HG02571 (cell line): ENCODE data around the gene PRLR.
"Not testable (repeated sequence)": the region's sequence is repeated elsewhere in the genome, so short reads cannot be mapped to it uniquely, and the experiment has no call there.

Experiments used
- ATAC-seq: cut with Tn5 transposase; IDR thresholded peaks from one replicate; pipeline ENCODE4 v1.9.1; 2021; ENCODE audit warnings: mild to moderate bottlenecking, moderate library complexity; ENCODE audit not compliant: unreplicated experiment

Gene PRLR

DNA sequence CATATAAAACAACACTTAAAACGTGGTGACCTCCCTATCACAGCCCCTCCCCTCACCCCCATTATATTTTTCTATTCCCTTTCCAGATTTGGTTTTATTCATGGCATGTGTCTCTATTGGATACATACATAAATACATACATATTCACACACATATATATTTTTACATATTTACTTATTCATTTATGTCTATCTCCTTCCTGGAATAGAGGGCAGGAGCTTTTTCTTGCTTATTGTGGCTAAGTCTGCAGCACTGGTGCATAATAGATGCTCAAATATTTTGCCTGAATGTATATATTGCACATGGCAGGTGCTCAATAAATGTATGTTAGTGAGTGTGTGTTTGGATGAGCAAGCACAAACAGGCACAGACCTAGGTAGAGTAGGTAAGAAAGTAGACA lies 185.0 kb downstream of the PRLR start:
- ATAC-seq: no peak

DNA sequence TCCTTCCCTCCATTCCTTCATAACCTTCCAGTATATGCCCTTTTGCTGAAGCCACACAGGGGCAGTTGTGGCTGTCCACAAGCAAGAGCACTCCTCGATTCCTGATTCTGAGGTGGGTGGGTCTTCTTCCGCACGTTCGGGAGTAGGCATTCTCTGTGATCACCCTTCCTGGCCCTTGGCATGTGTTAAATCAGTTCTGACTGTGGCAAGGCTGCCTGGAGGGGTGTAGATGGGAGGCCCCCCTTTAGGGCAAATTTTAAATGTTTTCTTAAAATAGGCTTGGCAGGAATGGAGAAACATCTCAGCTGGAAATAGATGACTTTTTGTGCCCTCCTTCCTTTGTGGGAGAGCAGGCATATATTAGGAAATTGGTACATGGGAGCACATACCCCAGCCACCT lies 185.6 kb downstream of the PRLR start:
- ATAC-seq: no peak

DNA sequence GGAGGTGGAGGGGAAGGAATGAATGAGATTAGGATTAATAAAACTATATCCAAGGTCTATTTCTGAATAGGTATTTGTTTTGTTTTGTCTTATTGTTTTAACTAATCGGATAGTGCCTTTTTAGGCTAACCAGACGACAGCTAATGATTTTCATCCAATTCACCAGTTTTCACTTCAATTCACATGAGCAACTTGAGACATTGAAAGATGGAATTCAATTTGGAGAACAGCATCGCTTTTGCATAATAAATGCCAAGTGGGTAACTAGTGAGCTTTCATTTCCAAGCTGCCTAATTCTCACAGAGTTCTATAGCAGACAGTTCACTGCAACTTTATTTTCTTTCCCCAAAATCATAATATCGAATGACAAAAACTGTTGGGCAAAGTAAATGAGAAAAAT lies 187.5 kb downstream of the PRLR start:
- no peak for ATAC-seq

DNA sequence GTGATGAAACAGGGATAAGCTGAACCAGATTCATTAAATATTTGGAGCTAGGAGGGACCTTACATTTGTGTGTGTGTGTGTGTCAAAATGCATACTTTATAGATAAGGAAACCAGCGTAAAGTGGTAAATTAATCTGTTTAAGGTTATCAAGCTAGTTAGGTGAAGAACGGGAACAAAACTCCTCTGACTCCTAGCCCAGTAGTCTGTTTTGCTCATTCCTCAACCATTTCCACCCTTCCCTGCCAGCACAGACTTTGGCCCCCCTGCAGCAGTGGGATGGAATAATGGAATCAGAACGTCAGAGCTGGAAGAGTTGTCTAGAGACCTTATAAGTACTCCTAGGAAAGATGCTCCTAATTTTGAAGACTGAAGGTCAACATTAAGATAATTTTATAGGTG lies 189.0 kb downstream of the PRLR start:
- ATAC-seq: no peak

DNA sequence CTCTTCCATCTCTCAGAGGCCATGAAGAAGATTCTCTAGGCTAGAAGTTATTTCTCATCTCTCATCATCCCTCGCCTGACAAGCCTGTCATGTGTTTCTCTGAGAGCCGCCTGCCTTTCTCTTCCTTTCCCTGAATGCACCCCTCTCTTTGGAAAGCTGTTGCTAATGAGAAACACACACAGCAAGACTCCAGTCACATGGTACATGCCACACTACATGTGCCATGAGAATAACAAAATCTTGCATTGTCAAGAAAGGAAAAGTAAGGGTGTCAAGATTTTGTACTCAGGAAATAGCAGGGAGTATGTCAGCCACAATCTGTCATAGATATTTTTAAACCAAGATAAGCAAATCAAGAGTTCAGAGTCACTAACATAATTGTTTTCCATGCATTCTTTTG lies 191.4 kb downstream of the PRLR start:
- no peak for ATAC-seq

DNA sequence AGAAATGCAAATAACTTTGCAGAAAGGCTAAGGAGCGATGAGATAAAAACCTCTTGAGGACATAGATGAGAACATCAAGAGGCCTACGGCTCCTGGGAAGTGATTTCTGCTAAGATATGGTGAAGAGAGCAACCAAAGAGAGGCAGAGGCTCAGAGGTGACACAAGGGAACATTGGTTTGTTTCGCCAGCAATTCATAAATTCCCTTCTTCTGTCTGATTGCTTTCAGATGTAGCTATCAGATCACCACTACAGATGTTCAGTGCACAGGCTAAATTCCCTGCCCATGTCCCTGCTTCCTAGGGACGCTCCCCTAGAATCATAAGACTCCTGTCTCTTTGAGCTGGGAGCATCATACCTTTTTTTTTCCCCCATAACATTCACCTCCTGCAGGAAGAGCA lies 193.8 kb downstream of the PRLR start:
- ATAC-seq: no peak

DNA sequence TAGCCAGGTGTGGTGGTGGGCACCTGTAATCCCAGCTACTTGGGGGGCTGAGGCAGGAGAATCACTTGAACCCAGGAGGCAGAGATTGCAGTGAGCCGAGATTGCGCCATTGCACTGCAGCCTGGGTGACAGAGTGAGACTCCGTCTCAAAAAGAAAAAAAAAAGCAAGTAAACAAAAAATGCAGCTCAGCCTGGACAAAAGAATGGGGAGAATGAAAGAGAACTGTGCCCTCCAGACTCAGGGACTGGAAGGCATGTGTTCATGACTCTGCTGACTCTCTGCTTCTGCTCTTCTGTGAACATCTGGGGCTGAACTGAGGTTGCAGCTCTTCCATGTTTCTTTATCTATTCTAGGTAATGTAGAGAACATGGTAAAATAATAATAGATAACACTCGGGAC lies 194.4 kb downstream of the PRLR start:
- ATAC-seq: not testable (repeated sequence)

DNA sequence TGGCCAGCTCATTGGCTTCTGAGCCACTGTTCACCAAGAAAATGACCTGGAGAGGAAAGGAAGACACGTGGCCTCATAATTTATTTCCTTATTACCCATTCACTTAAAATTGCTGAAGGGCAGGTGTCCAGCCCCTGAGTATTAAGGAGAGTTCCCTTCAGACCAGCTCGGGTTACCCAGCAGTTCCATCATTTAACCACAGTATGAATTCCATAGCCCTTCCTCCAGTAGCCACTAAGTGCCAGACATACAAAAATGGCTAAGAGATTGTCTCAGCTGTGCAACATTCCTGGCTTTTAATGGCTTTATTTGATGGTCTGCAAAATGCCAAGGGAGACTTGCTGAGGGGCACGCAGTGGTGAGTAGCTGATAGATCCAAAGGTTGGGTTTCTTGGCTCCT lies 195.0 kb downstream of the PRLR start:
- no peak for ATAC-seq

DNA sequence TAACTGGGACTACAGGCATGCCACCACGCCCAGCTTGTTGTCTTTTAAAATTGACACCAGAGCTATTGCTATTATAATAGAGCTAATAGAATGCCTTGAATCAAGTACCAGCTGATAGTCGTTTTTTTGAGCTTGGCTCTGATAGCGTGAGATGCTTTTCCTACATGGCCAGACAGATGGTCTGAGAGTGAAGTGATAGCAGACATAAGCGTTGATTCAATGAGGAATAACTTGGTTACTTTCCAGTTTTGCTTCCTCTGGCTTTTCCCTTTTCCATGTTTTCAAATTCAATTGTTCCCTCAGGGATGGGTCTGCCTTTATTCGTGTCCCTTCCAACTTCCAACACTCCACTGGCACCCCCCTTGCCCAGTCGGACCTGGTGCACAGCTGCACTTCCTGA lies 197.9 kb downstream of the PRLR start:
- no peak for ATAC-seq

DNA sequence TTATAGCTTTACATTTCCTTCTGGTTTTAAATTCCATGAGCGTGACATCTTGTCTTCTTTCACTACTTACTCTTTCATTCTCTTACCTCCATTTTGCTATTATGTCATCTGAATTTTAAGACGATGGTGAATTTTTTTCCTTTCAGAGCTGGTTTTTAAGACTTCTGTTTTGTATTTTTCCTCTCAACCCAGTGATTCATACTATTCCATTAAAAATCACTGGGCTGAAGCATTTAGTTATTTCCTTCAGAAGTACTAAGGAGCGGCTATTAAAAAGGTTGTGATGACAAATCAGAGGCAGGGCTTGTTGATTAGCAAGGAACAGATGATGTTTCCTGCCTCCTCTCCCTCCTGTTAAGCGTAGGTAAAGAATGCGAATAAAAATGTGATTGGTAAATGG lies 199.0 kb downstream of the PRLR start:
- ATAC-seq: no peak

DNA sequence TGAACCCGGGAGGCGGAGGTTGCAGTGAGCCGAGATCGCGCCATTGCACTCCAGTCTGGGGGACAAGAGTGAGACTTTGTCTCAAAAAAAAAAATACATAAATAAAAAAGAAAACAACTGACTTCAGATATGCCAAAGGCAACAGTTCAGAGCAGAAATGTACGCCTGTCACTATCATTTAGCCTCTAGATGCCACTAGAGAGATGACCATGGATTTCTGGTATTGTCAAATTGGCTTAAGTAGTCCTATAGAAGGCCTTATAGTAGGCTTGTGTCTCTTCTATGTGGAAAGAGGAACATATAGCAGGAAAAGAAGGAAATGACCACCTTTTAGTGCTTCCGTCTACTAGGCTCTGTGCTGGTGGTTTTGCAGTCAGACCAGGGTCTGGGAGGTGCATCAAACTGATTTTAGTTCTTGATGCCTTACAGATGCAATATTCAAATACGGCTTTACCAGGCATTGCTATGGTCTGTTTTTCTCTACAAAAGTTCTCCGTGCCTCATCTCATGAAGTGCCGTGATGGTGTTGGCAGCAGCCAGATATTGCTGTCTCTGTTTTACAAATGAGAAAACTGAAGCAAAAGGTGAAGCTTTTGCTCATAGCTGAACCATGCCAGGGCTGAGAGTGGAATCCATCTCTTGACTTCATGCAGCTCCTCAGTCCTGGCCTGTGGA lies 199.7 kb downstream of the PRLR start:
- ATAC-seq: no peak

DNA sequence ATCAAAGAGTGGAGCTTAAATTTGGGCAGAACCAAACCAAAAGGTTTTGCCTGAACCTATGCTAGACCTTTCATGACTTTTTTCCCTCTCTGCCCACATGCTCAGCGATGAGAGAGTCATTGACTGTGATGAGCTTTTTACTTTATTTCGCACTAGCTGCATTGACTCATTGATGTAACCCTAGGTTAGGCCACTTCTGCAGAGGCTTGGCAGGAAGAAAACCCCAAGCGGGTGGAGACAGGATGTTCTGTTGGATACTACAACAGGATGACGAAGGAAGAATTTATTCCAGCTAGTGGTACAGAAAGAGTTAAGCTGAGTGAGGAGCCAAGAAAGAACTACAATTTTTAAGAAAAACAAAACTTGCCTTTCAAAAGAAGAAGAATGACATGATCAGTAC lies 201.0 kb downstream of the PRLR start:
- no peak for ATAC-seq

DNA sequence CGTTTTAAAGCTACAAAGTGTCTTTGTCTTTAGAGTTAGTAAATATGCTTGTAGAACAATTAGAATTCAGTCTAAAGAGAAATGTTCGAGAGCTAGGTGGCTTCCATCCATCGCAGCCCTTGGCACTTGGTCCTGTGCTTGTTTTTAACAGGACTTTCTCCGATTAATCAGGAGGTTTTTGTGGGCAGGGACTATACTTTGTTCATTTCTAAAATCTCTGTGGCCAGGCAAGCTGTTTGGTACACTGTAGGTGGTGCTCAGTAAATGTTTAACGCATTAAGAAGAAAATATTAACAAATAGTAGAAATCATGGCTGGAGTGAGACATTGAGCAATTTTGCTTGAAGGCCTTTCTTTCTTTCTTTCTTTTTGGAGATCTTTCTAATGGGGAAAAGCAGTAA lies 203.3 kb downstream of the PRLR start:
- no peak for ATAC-seq

DNA sequence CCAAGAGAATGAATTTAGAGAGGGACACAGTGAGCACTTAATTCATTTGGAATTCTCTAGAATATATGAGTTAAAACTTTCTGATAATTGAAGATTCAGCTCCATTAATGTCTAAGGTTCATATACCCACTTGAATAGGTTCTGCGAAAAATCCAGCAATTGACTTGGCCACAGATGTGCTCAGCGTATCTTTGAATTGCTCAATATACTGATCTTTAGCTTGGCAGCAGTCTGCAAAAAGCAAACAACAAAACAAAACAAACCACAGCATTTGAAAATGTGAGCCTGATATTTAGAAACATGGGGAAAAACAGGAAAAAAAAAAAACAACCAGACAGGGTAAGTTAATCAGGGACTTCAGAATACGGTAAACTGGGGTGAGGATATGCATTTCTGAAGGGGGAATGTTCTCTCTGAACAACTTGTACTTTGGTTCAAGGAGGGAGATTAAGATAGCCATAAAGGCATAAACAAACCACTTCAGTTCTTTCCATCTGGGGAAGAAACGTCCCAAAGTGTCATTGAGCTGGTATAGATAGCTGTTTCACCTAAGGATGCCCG lies 203.9 kb downstream of the PRLR start:
- no peak for ATAC-seq

DNA sequence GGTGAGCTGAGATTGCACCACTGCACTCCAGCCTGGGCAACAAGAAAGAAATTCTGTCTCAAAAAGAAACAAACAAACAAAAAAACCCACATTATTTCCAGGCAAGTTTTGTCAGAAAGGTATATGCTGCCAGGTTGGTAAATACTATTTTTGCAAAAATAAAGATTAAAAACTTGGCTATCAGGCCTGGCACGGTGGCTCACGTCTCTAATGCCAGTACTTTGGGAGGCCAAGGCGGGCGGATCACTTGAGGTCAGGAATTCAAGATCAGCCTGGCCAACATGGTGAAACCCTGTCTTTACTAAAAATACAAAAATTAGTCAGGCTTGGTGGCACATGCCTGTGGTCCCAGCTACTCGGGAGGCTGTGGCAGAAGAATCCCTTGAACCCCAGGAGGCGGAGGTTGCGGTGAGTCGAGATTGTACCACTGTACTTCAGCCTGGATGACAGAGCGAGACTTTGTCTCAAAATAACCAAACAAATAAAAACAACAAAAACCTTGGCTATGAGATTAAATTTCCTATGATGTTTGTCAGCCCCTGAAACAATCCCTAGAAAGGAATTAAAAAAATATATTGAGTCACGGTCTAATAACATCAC lies 205.3 kb downstream of the PRLR start:
- no peak for ATAC-seq

DNA sequence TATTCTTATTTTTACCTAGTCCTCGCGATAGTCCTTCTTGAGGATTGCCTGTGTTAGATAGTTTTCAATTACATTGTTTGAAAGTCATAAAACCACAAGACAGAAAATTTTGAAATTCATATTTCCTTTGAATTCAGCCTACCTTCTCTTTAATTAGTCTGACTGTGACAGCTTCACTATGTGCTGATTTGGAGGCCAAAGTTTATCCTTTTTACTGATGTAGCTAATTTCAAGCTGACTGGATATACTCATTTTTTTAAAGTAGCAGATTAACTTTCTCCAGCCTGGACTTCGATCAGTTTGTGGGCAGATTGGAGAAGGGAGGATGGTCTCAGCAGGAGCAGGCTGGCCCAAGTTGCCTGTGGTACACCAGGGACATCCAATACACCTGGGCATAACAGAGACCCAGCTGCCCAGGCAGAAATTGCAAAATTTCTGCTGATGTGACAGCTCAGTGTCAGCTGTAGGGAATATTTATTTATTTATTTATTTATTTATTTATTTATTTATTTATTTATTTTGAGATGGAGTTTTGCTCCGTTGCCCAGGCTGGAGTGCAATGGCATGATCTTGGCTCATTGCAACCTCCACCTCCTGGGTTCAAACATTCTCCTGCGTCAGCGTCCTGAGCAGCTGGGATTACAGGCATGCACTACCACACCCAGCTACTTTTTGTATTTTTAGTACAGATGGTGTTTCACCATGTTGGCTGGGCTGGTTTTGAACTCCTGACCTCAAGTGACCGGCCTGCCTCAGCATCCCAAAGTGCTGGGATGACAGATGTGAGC lies 206.7 kb downstream of the PRLR start:
- no peak for ATAC-seq

DNA sequence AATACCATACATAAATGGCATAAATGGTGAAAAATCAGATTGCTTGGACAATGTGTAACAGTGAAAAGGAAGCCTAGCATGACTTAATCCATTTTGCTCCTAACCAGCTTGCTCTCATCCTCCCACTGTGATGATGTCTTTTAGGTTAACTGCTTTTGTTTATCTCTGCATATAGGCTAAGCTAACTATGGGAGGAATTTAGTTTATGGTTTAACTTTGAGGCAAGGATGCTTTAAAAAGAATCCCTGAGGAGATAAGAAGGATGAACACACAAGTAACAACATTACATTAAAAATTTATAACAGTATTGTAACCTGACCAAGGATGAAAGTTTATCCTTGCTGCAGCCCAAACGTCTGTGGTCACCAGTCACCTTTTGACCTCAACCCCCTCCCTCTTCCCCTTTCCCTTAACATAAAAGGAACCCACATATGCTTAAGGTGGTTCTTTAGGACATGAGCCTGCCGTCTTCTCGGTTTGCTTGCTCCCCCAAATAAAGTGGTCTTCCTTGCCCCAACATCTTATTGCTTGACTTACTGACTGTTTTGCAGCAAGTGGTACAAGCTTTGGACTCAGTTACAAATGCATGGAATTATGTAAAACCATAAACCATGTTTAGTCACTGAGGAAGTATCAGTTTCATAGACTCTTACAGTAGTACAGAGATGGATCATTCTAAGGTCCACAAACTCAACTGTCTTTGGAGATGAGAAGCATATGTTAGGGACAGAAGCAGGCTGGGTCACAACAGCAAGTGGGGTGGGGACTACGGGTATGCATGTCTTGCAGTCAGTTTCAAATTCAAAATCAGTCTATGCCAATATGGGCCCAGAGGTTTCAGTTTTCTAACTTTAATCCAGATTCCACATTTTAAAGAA lies 213.9 kb downstream of the PRLR start:
- no peak for ATAC-seq

DNA sequence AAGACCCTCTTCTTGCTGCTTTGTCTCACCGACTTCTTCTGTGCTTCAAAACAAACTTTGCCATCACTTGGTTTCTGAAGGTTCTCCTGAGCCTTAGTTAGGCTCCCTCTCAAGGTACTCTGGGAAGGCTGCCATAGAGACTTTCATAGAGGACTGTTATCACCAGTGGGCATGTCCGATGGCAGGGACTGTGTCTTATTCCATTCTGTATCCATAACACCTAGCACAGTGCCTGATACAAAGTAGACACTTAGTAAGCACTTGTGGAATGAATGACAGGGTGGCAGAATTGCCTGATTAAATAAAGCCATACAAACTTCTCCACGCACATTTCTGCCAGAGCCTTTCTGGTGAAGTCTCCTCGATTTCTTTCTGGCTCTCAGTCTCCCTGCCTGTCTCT lies 215.2 kb downstream of the PRLR start:
- no peak for ATAC-seq

DNA sequence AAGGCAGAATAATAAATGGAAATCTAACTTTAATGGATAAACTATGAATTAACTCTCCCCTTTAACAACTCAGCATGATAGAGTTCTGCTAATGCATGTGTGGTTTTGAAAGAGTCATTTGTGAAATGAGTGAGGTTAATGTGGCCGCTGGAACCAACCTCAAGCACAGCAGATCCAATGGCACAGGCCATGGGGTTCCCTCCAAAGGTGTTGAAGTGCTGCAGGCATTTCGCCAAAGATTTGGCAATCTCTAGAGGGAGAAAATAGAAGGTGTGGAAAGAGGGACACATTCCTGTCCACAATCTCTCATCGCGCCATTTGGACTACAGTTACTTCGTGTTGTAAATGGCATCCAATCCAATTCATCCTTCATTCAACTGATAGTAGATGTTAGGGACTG lies 217.5 kb downstream of the PRLR start:
- no peak for ATAC-seq

DNA sequence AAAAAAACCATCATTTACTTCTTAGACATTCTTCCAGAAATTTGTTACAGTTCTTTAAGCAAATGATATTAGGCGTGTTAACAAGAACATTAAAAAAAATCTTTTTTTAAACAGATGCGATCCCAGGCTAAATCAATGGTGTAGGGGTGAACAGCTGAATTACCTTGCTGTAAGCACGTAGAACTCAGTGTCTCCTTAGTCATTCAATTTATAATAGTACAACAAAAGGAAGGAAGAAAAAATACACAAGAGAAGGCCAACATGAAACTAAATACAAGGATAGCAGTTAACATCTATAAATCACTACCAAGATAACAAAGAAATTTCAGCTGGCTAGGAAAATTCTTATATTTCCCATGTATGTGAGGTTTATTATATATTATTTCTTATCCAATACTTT lies 217.9 kb downstream of the PRLR start:
- no peak for ATAC-seq

DNA sequence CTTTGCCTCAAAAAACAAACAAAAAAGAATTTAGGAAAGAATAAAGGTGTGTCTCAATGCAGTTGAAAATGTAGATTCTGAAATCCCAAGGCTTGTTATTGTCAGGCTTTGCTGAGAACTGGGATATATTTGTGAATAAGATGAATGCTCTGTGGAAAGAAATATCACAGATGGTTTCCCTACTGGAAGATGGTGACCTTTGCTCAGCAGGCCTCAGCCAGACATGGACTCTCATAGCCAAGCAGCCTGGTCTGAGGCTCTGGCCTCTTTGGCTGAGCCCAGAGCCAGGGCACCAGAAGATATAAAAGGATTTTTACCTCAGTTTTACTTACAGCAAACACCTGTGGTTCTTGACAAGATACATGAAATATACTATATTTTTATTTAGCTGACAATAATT lies 219.6 kb downstream of the PRLR start:
- no peak for ATAC-seq
